T1000 (cell line): ENCODE data around the gene DHCR24.

Experiments
- DNase-seq: peaks from one replicate; lab custom pipeline; 2025; ENCODE audit warnings: mixed read lengths; lab: John Stamatoyannopoulos, UW

The DHCR24 gene

GRCh38 chr1:54864460-54865208 lies 22.4 kb downstream of the DHCR24 start:
- no peak for DNase-seq

GRCh38 chr1:54863267-54863665 lies 23.7 kb downstream of the DHCR24 start:
- no peak for DNase-seq

- DNase-seq: no peak
These were observed 25.8 kb downstream of the DHCR24 start for GRCh38 chr1:54861070-54861761.

- no peak for DNase-seq
These were observed 27.1 kb downstream of the DHCR24 start for GRCh38 chr1:54859700-54860391.

- DNase-seq: no peak
These were observed 29.0 kb downstream of the DHCR24 start for GRCh38 chr1:54857746-54858561.

GRCh38 chr1:54857141-54857540 lies 29.9 kb downstream of the DHCR24 start:
- no peak for DNase-seq

GRCh38 chr1:54854381-54855020 lies 32.5 kb downstream of the DHCR24 start:
- DNase-seq: no peak

GRCh38 chr1:54853793-54854370 lies 33.1 kb downstream of the DHCR24 start:
- DNase-seq: no peak

- no peak for DNase-seq
These were observed 33.8 kb downstream of the DHCR24 start for GRCh38 chr1:54853096-54853792.

- DNase-seq: no peak
These were observed 35.0 kb downstream of the DHCR24 start for GRCh38 chr1:54851936-54852524.

GRCh38 chr1:54851406-54851805 lies 35.6 kb downstream of the DHCR24 start:
- DNase-seq: no peak

- peak; percentile 39 for DNase-seq
These were observed 36.3 kb downstream of the DHCR24 start for GRCh38 chr1:54850737-54851136.

GRCh38 chr1:54850069-54850730 lies 36.8 kb downstream of the DHCR24 start:
- no peak for DNase-seq

GRCh38 chr1:54849219-54850068 lies 37.6 kb downstream of the DHCR24 start:
- no peak for DNase-seq

- DNase-seq: no peak
These were observed 38.7 kb downstream of the DHCR24 start for GRCh38 chr1:54848134-54848948.

- DNase-seq: no peak
These were observed 40.2 kb downstream of the DHCR24 start for GRCh38 chr1:54846716-54847284.

- DNase-seq: no peak
These were observed 40.7 kb downstream of the DHCR24 start for GRCh38 chr1:54846301-54846700.
